ENCODE results near the gene LTC4S. TPM values are rescaled to one million over a fixed set of nuclear protein-coding genes. Genes with fewer than 3 reads are reported as not detected.

The LTC4S gene
- total RNA-seq, 4 donors from 2014 or later, result 3.0 to 3.8 (median 3.2) TPM; not detected in 1

DNA sequence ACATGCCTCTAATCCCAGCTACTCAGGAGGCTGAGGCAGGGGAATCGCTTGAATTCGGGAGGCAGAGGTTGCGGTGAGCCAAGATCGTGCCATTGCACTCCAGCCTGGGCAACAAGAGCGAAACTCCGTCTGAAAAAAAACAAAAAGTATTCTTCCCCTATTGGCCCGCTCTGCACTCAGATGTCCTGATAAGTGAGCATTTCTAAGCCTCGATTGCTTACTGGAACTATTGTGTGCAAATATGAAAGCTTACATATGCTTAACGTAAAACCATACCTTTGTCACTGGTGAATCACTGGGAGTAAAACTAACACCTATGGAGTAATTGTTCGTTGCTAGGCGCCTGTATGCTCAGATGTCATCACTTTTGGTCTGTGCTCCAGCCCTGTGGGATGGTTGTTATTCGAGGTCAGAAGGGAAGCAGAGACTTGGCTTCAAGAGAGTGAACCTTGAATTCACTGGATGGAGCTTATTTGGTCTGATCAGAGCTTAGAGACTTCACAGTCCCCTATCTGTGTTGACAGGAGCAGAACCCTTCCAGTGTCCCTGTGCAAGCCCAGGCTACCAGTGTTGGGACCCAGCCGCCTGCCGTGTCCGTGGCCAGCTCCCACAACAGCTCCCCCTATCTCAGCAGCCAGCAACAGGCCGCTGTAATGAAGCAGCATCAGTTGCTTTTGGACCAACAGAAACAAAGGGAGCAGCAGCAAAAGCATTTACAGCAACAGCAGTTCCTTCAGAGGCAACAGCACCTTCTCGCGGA lies 25.3 kb upstream of the LTC4S start:
- H3K27ac ChIP-seq, result no peak overlapping the region
- intact Hi-C loops (cut with DNase I; ENCODE audit: low total_unique reads) (no loop called here), in situ Hi-C loops (cut with MboI; ENCODE audit: low pct_ligation_motif_present in 1 of 4, low pct_unique_long_range_greater_than_20kb in 1 of 4, low sequenced_read_pairs in 3 of 4) (no loop called here)
- TF ChIP-seq POLR2AphosphoS5 (IDR thresholded peaks at IDR 0.05), result no peak
- no peak for TF ChIP-seq POLR2A (IDR thresholded peaks at IDR 0.05)
- TF ChIP-seq EP300 (IDR thresholded peaks at IDR 0.05; ENCODE audit: low read depth), result no peak
- TF ChIP-seq CTCF (IDR thresholded peaks at IDR 0.05), result no peak
- no peaks in the 10 kb centered on the region for H3K9me3 ChIP-seq
- DNase-seq, result no peak
- no peaks in the 10 kb centered on the region for H3K27me3 ChIP-seq
- H3K4me1 ChIP-seq, result peaks cover 7 to 25% (median 14%) of the 10 kb centered on the region in 4 donors
- peaks cover 0 to 48% (median 26%) of the 10 kb centered on the region in 4 donors for H3K36me3 ChIP-seq
- 94 to 95% methylated on average over 13 to 18 of the region's 18 CpGs for WGBS, 2 donors (ENCODE audit: low coverage in 1 of 2)
- H3K4me3 ChIP-seq, result no peak overlapping the region

GRCh38 chr5:179769271-179769670 lies 24.5 kb upstream of the LTC4S start:
- Histone ChIP-seq H3K4me1 (peaks cover 0 to 18% (median 8%) of the 10 kb centered on the region in 4 donors), H3K27me3 (no peaks in the 10 kb centered on the region), H3K9me3 (no peaks in the 10 kb centered on the region), H3K27ac (no peak overlapping the region), H3K4me3 (no peak overlapping the region), H3K36me3 (peaks cover 0 to 55% (median 29%) of the 10 kb centered on the region in 4 donors)
- no peak for DNase-seq
- no peak for TF ChIP-seq POLR2AphosphoS5 (IDR thresholded peaks at IDR 0.05)
- TF ChIP-seq POLR2A (IDR thresholded peaks at IDR 0.05), result no peak
- no peak for TF ChIP-seq EP300 (IDR thresholded peaks at IDR 0.05; ENCODE audit: low read depth)
- TF ChIP-seq CTCF (IDR thresholded peaks at IDR 0.05), result no peak
- in situ Hi-C loops (cut with MboI; ENCODE audit: low pct_ligation_motif_present in 1 of 4, low pct_unique_long_range_greater_than_20kb in 1 of 4, low sequenced_read_pairs in 3 of 4), result no loop called here
- intact Hi-C loops (cut with DNase I; ENCODE audit: low total_unique reads), result no loop called here
- 84 to 88% methylated on average over 5 to 6 of the region's 6 CpGs for WGBS, 2 donors (ENCODE audit: low coverage in 1 of 2)

- Histone ChIP-seq H3K36me3 (peaks cover 0 to 55% (median 30%) of the 10 kb centered on the region in 4 donors), H3K27me3 (no peaks in the 10 kb centered on the region), H3K4me1 (peaks cover 0 to 17% (median 7%) of the 10 kb centered on the region in 4 donors), H3K9me3 (no peaks in the 10 kb centered on the region), H3K4me3 (no peak overlapping the region), H3K27ac (no peak overlapping the region)
- WGBS, 2 donors (ENCODE audit: low coverage in 1 of 2), result 92 to 100% methylated on average over 1 to 5 of the region's 5 CpGs
- no peak for TF ChIP-seq CTCF (IDR thresholded peaks at IDR 0.05)
- no peak for TF ChIP-seq EP300 (IDR thresholded peaks at IDR 0.05; ENCODE audit: low read depth)
- TF ChIP-seq POLR2A (IDR thresholded peaks at IDR 0.05), result no peak
- no peak for TF ChIP-seq POLR2AphosphoS5 (IDR thresholded peaks at IDR 0.05)
- in situ Hi-C loops (cut with MboI; ENCODE audit: low pct_ligation_motif_present in 1 of 4, low pct_unique_long_range_greater_than_20kb in 1 of 4, low sequenced_read_pairs in 3 of 4), result no loop called here
- DNase-seq, result no peak
- intact Hi-C loops (cut with DNase I; ENCODE audit: low total_unique reads), result no loop called here
Observed at GRCh38 chr5:179769796-179770195, 24.0 kb upstream of the LTC4S start.

DNA sequence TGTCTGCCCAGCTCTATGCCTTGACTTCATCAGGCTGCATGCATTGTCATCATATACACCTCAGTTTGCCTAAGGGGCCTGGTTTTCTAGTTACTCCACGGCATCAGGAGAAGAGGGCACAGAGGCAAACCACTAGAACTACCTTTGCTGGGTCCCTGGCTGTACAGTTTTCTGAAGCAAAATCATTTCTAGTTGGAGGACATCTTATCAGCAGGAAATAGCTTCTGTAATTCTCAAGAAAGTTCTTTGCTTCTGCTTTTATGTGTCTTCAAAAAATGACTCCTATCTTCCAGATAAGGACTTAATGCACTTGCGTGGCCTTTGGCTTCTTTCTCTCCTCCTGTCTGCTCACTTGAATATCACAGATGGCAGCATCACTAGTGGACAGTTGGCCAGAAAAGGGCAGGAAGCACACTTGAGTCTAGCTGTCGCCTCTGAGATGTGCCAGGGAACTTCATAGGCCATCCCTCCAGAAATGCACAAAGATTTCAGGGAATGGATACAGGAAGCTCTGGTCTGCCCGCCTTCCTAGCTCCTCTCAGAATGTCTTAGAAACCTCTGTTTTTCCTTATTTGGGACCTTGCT lies 22.4 kb upstream of the LTC4S start:
- no peak for TF ChIP-seq POLR2A (IDR thresholded peaks at IDR 0.05)
- no peak for TF ChIP-seq POLR2AphosphoS5 (IDR thresholded peaks at IDR 0.05)
- TF ChIP-seq CTCF (IDR thresholded peaks at IDR 0.05), result no peak
- TF ChIP-seq EP300 (IDR thresholded peaks at IDR 0.05; ENCODE audit: low read depth), result no peak
- no peaks in the 10 kb centered on the region for H3K27me3 ChIP-seq
- H3K36me3 ChIP-seq, result peaks cover 0 to 54% (median 30%) of the 10 kb centered on the region in 4 donors
- intact Hi-C loops (cut with DNase I; ENCODE audit: low total_unique reads) (no loop called here), in situ Hi-C loops (cut with MboI; ENCODE audit: low pct_ligation_motif_present in 1 of 4, low pct_unique_long_range_greater_than_20kb in 1 of 4, low sequenced_read_pairs in 3 of 4) (no loop called here)
- H3K27ac ChIP-seq, result no peak overlapping the region
- H3K9me3 ChIP-seq, result no peaks in the 10 kb centered on the region
- no peak overlapping the region for H3K4me3 ChIP-seq
- no peak for DNase-seq
- peaks cover 0 to 1% (median 0%) of the 10 kb centered on the region in 4 donors for H3K4me1 ChIP-seq
- WGBS, 2 donors (ENCODE audit: low coverage in 1 of 2), result 94 to 95% methylated on average over 3 to 4 of the region's 4 CpGs
